Hypothalamus (tissue), 51 donors: ENCODE results near the gene FAM240A.

Experiments
- DNase-seq, 51 donors: peaks; one replicate each; lab custom pipeline; 2025; lab: John Stamatoyannopoulos, UW

The FAM240A gene

GRCh38 chr3:46660003-46660402 is 47.7 kb downstream of the FAM240A start:
- DNase-seq: no peak

GRCh38 chr3:46660543-46661523 is 48.5 kb downstream of the FAM240A start:
- peak in 2 of 51 donors; percentile 13 to 20 for DNase-seq

GRCh38 chr3:46661776-46662766 is 49.7 kb downstream of the FAM240A start:
- no peak for DNase-seq

GRCh38 chr3:46662771-46663551 is 50.6 kb downstream of the FAM240A start:
- peak in 12 of 51 donors; percentile 10 to 79 (median 26) for DNase-seq

- DNase-seq: no peak
These were observed 51.3 kb downstream of the FAM240A start for GRCh38 chr3:46663591-46664135.

GRCh38 chr3:46664188-46664970 is 52.1 kb downstream of the FAM240A start:
- no peak for DNase-seq

- peak in 1 of 51 donors; percentile 29 for DNase-seq
These were observed 52.8 kb downstream of the FAM240A start for GRCh38 chr3:46664971-46665762.

GRCh38 chr3:46665763-46666452 is 53.6 kb downstream of the FAM240A start:
- no peak for DNase-seq

- no peak for DNase-seq
These were observed 54.1 kb downstream of the FAM240A start for GRCh38 chr3:46666453-46666845.

- no peak for DNase-seq
These were observed 54.8 kb downstream of the FAM240A start for GRCh38 chr3:46667061-46667621.

- DNase-seq: no peak
These were observed 55.3 kb downstream of the FAM240A start for GRCh38 chr3:46667657-46668056.

GRCh38 chr3:46668116-46668515 is 55.8 kb downstream of the FAM240A start:
- no peak for DNase-seq

- no peak for DNase-seq
These were observed 56.3 kb downstream of the FAM240A start for GRCh38 chr3:46668591-46668990.

- DNase-seq: no peak
These were observed 57.1 kb downstream of the FAM240A start for GRCh38 chr3:46669191-46669999.

GRCh38 chr3:46670000-46670890 is 57.9 kb downstream of the FAM240A start:
- DNase-seq: no peak
